HG03558 (cell line): Measurements from ENCODE around the gene KRT3.

Source experiments
- ATAC-seq: cut with Tn5 transposase; IDR thresholded peaks from one replicate; pipeline ENCODE4 v1.9.1; 2021; ENCODE audit warnings: moderate number of reproducible peaks; ENCODE audit not compliant: unreplicated experiment; ENCODE audit errors: extremely low read depth

Gene KRT3

DNA sequence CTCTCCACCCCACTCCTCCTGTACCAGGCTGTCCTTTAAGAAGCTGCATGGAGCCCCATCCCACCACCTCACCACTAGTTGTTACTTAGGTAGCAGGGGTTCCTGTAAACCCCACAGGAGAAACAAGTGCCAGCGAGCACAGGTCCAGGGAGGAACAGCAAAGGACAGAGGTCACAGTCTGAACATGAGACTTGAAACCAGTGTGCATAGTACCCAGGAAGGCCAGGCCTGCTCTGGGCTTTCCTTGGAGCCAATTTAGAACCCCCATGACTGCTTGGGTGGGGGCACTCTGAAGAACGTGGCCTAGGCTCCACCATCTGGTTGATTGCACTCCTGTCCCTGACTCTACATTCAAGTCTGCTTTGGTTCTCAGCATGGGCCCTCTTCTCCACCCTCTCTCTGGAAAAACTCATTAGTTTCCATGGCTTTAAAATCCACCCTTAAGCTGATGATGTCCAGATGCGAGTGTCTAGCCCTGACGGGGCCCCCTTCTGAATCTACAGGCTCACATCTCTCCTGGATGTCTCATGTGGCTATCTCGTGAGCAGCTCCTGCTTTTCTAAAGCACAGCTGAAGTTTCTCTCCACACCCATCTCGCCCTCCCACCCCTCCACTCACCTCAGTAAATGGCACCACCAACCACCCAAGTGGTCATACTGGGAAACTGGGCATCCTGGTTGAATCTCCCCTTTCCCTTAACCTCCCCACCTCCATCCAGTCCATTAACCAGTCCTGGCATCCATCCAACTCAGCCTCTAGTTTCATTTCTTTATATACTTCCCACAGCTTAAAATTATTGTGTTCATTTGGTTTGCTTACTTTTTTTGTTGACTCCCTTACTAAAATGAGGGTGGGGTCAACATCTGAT is 8.4 kb downstream of the KRT3 start:
- ATAC-seq, result no peak

DNA sequence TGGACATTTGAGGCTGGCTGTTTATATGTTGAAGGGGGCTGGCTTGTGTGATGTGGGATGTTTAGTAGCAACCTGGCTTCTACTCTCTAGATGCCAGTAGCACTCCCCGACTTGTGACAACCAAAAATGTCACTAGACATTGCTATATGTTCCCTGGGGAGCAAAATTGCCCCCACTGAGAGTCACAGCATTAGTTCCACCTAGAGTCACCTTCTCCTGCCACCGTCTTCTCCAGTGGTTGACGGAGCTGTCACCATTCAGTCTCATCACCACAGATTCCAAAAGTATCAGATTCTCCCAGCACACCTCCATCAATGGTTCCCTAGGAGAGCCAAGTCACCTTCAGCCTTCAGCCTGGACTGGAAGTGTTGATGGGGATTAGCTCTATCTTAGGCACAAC is 11.0 kb downstream of the KRT3 start:
- no peak for ATAC-seq

DNA sequence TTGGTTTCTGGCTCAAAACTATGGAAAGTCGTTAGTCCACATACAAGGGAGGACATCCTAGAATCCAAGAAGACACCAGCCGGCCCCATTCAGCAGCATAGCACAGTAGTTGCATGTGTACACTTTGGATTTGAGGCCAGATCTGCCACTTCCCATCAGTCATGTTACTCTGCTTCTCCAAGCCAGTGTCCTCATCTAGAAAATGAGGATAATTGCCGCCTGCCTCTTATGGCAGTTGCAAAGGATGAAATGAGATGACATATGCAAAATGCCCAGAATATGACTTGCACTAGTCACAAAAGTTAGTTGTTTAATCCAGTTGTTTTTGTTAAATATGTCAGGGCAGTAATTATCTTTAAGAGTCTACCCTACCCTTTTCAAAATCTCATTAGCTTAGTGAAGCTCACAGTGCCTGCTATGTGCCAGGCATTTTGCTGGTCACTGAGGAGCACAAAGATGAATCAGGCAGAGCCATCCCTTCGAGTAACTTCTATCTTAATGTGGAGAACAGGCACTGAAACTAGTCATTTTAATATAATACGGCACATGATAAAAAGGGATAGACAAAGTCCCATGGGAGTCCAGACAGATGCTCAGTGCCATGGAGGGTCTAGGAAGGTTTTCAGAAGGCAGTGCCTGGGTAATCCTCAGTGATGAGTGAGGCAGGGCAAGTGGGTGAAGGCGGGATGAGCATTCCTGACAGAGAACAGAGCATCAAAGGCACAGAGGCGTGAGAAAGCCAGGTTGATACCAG is 12.2 kb downstream of the KRT3 start:
- ATAC-seq, result no peak

DNA sequence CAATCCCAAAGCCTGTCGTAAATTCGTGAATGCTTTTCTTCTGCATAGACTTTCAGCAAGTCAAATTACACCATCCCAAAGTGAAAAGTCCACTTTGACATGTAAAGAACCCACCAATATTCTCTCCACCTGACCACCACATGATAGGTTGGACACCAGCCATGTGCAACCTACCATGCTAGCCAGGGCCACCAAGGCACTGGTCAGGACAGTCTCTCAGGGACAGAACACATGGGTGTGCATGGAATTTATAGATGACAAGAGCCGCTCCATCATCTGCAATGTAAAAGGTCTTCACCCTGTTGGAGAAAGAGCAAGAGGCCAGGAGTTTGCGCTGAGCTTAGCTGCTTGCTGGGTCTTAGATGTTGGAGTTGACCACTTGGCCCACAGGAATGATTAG is 13.4 kb downstream of the KRT3 start:
- ATAC-seq, result no peak

- ATAC-seq, result no peak
Measured at GRCh38 chr12:52781399-52782082, 14.4 kb downstream of the KRT3 start.

DNA sequence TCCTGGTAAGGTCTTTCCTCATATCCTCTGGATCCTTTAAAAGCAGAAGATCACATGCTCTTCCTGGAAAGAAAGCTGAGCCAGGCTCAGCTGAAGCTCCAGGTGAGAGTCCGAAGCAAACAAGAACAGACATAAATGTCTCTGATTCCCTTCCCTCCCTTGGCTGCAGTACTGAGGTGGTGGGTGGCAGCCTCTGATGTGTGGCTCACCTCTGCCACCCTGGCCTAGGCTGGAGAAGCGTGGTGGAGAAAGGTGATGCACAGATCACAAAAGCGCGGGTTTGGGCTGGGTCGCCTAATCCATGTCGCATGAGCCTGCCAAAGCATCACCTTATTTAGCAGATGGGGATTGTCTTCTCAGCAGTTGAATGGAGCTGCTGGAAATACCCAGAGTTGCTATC is 16.0 kb downstream of the KRT3 start:
- ATAC-seq, result no peak

DNA sequence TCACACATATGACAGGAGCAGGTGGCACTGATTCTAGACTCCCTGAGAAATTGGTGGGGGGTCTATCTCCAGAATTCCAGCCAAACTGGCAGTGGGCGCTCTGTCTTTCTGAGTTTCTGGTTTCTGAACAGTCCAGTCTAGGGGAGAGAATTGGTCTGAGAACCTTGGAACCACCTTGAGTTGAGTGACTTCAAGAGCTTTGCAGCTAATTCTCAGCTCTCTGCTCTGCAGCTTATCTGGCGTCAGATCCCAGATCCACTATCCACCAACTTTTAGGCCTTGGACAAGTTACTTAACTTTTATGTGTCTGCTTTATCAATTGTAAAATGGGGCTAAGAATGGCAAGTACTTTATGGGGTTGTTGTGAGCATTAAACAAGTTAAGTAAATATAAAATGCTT is 17.1 kb downstream of the KRT3 start:
- no peak for ATAC-seq

DNA sequence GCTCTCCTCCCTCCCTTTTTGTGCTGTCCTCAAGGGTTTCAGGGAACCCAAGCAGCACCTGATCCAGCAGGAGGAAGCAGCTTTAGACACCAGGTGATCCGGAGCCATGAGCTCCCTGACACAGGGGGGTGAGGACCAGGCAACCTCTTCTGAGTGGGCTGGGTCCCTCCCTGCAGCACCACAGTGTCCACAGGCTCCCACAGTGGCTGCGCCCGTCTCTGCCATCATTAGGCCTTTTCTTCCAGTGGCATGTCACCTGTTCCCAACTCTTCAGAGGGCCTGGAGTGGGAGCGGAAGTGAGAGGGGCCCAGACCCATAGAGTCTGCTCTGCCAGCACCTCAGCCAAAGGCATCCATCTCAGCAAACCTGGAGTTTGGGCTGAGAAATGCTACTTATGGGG is 18.4 kb downstream of the KRT3 start:
- no peak for ATAC-seq

DNA sequence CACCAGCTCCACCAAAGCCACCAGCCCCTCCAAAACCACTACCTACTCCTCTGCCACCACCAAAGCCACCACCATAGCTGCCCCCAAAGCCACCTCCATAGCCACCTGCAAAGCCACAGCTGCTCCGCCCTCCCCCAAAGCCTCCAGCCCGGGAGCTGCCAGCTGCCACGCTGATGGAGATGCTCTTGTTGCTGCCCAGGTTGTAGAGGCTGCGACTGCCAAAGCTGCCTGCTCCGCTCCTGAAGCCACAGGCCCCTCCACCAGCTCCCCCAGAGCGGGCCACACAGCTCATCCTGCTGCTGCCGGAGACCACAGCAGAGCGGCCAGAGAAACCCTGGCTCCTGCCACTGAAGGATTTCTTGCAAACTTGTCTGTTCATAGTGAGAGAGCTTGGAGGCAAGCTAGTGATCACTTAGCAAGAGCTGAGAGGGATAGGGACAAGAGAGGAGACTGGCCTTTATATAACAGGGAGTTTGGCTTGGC is 19.0 kb downstream of the KRT3 start, which contains the start of gene KRT76:
KRT76 (minus strand) TSS at position 433 of the 483 bp plus-strand sequence; CDS start at position 379, 54 bp downstream.
- no peak for ATAC-seq

DNA sequence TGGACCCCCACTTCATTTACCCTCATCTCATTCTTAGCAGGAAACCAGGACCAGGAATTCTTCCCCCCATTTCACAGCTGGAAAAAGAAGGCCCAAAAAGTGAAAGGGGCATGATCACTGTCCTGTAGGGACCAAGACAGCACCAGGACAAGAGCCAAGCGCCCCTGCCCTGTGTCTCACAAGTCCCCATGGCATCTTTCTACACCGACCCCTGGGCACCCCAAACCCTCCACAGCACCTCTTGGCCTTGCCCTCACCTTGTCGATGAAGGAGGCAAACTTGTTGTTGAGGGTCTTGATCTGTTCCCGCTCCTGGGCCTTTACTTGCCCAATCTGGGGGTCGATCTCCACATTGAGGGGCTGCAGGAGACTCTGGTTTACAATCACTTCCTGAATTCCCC is 19.5 kb downstream of the KRT3 start:
- no peak for ATAC-seq

DNA sequence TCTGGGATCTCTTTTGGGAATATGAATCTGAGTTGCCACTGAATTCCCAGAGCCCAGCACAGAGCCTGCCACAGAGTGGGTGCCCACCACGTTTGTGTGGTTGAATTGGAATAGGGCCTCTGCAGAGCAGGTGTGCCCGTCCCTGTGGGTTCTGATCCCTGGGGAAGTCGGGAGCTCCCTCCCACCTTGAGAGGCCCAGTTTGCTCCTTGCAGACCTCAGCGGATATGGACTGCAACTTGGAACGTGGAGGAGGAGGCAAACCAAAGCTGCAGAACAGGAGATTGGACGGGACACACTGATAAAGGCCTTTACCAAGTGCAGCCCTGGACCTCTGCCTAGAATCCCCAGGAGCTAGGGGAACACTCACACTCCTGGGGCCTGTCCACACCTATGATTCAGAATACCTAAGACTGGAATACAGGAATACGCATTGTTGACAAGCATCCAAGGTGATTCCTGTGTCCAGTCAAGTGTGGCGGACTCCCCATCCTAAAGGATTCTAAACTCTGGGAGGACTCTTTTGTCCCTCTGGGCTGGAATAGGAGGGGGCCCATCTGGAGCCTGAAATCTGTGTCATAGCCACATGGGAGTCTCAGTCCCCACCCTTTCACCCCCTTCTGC is 21.2 kb downstream of the KRT3 start:
- no peak for ATAC-seq

DNA sequence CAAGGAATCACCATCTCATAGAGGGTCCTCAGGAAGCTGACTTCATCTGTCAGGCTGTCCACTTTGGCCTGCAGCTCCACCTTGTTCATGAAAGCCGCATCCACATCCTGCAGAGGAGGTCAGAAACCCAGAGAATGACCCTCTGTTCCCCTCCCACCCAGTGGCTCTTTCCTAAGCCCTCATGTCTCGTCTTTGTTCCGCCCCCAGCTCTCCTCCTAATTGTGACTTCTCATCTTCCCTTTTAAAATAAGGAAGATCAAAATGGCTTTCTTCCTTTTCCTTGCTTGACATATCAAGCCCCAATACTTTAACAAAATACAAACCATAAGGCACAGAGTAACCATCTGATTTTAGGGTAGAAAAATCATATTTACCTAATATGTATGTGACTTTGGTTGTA is 23.1 kb downstream of the KRT3 start:
- ATAC-seq, result no peak

DNA sequence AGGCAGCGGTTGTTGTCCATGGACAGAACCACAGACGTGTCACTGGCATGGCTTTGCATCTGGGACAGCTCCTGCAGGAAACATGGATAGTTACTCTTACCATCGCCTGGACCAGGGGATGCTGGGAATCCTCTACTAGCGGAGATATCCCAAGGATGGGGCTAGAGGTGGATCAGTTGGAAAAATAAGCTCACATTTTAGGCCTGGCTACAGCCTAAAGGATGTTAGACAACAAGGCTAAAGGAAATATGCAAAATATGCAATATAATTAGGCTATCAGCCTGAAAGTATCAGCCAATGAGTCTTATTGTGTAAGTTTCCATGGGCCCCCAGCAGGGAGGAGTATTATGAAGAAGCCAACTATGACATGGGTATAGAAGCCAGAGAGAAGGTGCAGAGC is 23.7 kb downstream of the KRT3 start:
- ATAC-seq, result no peak

GRCh38 chr12:52771505-52771904 is 24.4 kb downstream of the KRT3 start:
- no peak for ATAC-seq

- no peak for ATAC-seq
Measured at GRCh38 chr12:52771088-52771487, 24.8 kb downstream of the KRT3 start.

- ATAC-seq, result no peak
Measured at GRCh38 chr12:52769946-52770345, 26.0 kb downstream of the KRT3 start.

DNA sequence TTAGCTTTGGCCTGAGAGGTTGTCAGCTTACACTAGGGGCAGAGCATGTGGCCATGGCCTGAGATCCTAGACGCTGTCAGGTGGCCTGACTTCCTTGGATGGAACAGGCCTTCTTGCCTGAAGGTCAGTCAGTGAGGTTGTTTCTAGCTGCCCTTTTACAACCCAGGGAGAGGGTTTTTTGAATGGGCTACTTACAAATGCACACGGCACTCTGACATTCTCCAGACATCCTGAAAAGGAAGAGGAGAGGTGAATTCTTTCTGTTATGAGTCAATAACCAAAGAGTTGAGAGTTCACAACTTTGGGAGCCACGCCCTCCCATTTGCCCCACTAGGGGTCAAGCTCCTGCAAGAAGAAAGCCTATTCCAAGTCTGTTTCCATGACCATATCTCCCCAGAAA is 26.6 kb downstream of the KRT3 start:
- ATAC-seq, result no peak

DNA sequence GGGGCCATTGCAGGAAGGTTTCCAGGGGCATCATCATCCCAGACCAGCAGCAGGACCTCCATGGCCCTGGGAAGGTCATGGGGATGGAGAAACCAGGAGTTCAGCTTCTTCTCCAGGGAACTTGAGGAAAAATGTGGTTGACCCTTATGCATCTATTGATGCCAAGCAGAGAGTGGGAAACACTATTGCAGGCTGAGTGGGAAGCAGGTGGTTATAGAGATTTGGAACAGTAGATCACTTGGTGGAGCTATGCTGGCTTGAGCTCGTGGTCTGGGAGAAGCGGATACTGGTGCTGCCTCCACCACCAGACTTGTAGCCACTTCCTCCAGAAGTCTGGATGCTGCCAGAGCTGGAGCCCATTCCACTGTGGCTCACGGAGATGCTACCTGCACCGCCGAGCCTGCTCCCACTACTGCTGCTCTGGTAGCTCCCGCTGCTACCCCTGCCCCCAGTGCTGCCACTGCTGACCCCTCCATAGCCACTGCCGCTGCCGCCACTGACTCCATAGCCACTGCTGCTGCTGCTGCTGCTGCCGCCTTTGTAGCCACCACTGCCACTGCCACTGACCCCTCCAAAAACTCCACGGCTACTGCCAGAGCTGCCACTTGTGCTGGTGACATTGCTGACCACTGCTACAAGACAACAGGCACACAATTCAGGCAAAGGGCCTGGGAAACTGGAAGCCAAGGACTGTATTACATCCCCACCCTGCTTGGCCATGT is 27.3 kb downstream of the KRT3 start:
- ATAC-seq, result no peak

DNA sequence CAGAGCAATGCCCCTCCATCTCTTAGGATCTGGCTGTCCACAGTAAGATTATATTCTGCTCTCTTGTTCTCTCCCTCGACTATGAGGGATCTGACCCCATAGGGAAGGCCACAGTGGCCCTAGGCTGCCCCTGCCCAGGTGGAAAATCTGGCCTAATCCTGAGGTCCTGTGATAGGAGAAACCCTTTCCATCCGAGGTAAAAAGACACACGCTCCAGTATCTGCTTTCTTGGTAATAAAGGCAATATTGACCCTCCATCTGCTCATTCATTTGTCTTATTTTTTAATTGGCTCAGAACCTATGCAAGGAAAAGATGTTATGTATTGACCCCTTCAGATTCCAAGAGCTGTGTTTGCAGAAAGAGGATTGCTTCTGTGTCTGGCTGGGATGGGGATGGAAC is 28.5 kb downstream of the KRT3 start:
- ATAC-seq, result no peak

GRCh38 chr12:52767020-52767379 is 28.9 kb downstream of the KRT3 start:
- no peak for ATAC-seq
